PC-9 (cell line): ENCODE results near the gene ADSS1. TPM values are rescaled to one million over a fixed set of nuclear protein-coding genes. Genes with fewer than 3 reads are reported as not detected.

Source experiments
- BruUV-seq: library from RNA; stranded (reverse); fragments of 400-500 nt; replicated peaks from 2 replicates; lab custom pipeline; 2021; lab: Mats Ljungman, UMichigan
- CTCF ChIA-PET: fragments of 300-600 bp; sonication (Branson Sonifier 250); formaldehyde crosslinking; loops from one replicate; lab custom pipeline; 2022; ENCODE audit warnings: antibody characterized with exemption; lab: Charles Lee
- POLR2A ChIA-PET: fragments of 300-600 bp; sonication (Branson Sonifier 250); formaldehyde crosslinking; loops from one replicate; lab custom pipeline; 2022; ENCODE audit warnings: antibody characterized with exemption; ENCODE audit not compliant: unreplicated experiment; lab: Charles Lee
- DNase-seq, 2 experiments: peaks; one replicate each; pipeline versions ENCODE4 v3.0.0 to v3.0.0-alpha.2; 2015 to 2022; ENCODE audit warnings: mixed read lengths in 1 of 2
- H2AFZ ChIP-seq: fragments of 200-600 bp; sonication (generic); 2 replicates; pipeline ENCODE4 v1.8.1; 2017; ENCODE audit warnings: antibody characterized with exemption
- H3F3A ChIP-seq: fragments of 200-600 bp; sonication (generic); 2 replicates; pipeline ENCODE4 v1.8.1; 2017; ENCODE audit warnings: antibody characterized with exemption, mild to moderate bottlenecking, low read depth; ENCODE audit not compliant: insufficient read depth
- H3K27ac ChIP-seq: fragments of 200-600 bp; sonication (generic); 2 replicates; pipeline ENCODE4 v1.6.1; 2016; ENCODE audit warnings: mixed run types
- H3K27me3 ChIP-seq: fragments of 200-600 bp; sonication (generic); 2 replicates; pipeline ENCODE4 v1.6.1; 2016; ENCODE audit warnings: low read depth, mixed run types; ENCODE audit not compliant: insufficient read depth
- H3K36me3 ChIP-seq: fragments of 200-600 bp; sonication (generic); 2 replicates; pipeline ENCODE4 v1.6.1; 2016; ENCODE audit warnings: low read depth, mixed run types
- H3K4me1 ChIP-seq: fragments of 200-600 bp; sonication (generic); replicated peaks from 2 replicates; pipeline ENCODE4 v1.6.1; 2016; ENCODE audit warnings: mixed run types; ENCODE audit not compliant: insufficient read depth
- H3K4me2 ChIP-seq: fragments of 200-600 bp; sonication (generic); 2 replicates; pipeline ENCODE4 v1.6.1; 2017; ENCODE audit warnings: mixed run types
- H3K4me3 ChIP-seq: fragments of 200-600 bp; sonication (generic); 2 replicates; pipeline ENCODE4 v1.6.1; 2016; ENCODE audit warnings: mixed run types
- H3K79me2 ChIP-seq: fragments of 200-600 bp; sonication (generic); 2 replicates; pipeline ENCODE4 v1.6.1; 2017; ENCODE audit warnings: low read depth, mixed run types
- H3K9me2 ChIP-seq: fragments of 200-600 bp; sonication (generic); 2 replicates; pipeline ENCODE4 v1.8.1; 2017; ENCODE audit warnings: mild to moderate bottlenecking; ENCODE audit not compliant: insufficient read depth
- H3K9me3 ChIP-seq: fragments of 200-600 bp; sonication (generic); 2 replicates; pipeline ENCODE4 v1.8.1; 2016; ENCODE audit warnings: low read depth; ENCODE audit not compliant: insufficient read depth
- H4K20me1 ChIP-seq: fragments of 200-600 bp; sonication (generic); 2 replicates; pipeline ENCODE4 v1.8.1; 2017; ENCODE audit not compliant: insufficient read depth
- CTCF ChIP-seq: fragments of 200-600 bp; sonication (generic); conservative IDR thresholded peaks from 2 replicates; pipeline ENCODE4 v1.6.1; 2017; ENCODE audit warnings: mixed run types, antibody characterized with exemption, mild to moderate bottlenecking, moderate library complexity
- EZH2 ChIP-seq: fragments of 200-600 bp; sonication (generic); IDR thresholded peaks from 2 replicates; pipeline ENCODE4 v1.8.0; 2017; ENCODE audit warnings: antibody characterized with exemption, low read depth
- intact Hi-C: fragments of 100-400 bp; cut with micrococcal nuclease; formaldehyde crosslinking; loops from one replicate; pipeline ENCODE4 v1.10.0; 2022; ENCODE audit not compliant: unreplicated experiment
- total RNA-seq: library from RNA; stranded (reverse); gene quantifications from 2 replicates; pipeline ENCODE4 v1.2.3, GENCODE V29; 2021

ADSS1 gene
- total RNA-seq, 1 experiment from 2014 or later = 5.8 TPM

- no peak overlapping the region for H3K4me3 ChIP-seq
These were observed 37.9 kb upstream of the ADSS1 start for GRCh38 chr14:104685998-104686610.

GRCh38 chr14:104686624-104687517 is 37.2 kb upstream of the ADSS1 start:
- CTCF ChIA-PET = no interaction called here

More at GRCh38 chr14:104685998-104686610, 37.9 kb upstream of the ADSS1 start:
- Histone ChIP-seq H4K20me1 (peaks cover 7% of the 10 kb centered on the region; the same call in 1 of the 2 replicates), H3K27ac (no peak overlapping the region), H3K36me3 (no peaks in the 10 kb centered on the region), H3K9me3 (no peaks in the 10 kb centered on the region), H3K4me2 (no peak overlapping the region), H3K79me2 (peaks cover 15% of the 10 kb centered on the region), H3K4me1 (peaks cover 55% of the 10 kb centered on the region), H3K27me3 (no peaks in the 10 kb centered on the region), H2AFZ (no peak overlapping the region), H3F3A (peaks cover 36% of the 10 kb centered on the region), H3K9me2 (no peaks in the 10 kb centered on the region)
- CTCF ChIA-PET = no interaction called here
- intact Hi-C loops = no loop called here
- DNase-seq = no peak
- BruUV-seq = no TSS peak
- TF ChIP-seq EZH2 (no peak), CTCF (no peak)
- POLR2A ChIA-PET = no interaction called here

More at GRCh38 chr14:104686624-104687517, 37.2 kb upstream of the ADSS1 start:
- no peak overlapping the region for H3K4me3 ChIP-seq
- peak overlapping the region; percentile 82 for H3K4me2 ChIP-seq
- peaks cover 23% of the 10 kb centered on the region for H3K79me2 ChIP-seq
- H3F3A ChIP-seq = peaks cover 31% of the 10 kb centered on the region
- no peak for TF ChIP-seq EZH2
- TF ChIP-seq CTCF = no peak
- DNase-seq = no peak
- H2AFZ ChIP-seq = no peak overlapping the region
- peak overlapping the region; percentile 47 for H3K27ac ChIP-seq
- POLR2A ChIA-PET = interaction anchor here (0.5 to 0.7 kb wide), 3 partner anchors 9 to 609 kb away, joined by 3 to 5 read pairs (median 3); no protein-coding TSS in a partner anchor
- no peaks in the 10 kb centered on the region for H3K9me2 ChIP-seq
- no TSS peak for BruUV-seq
- H3K9me3 ChIP-seq = no peaks in the 10 kb centered on the region
- peaks cover 51% of the 10 kb centered on the region for H3K4me1 ChIP-seq
- intact Hi-C loops = no loop called here
- H3K36me3 ChIP-seq = no peaks in the 10 kb centered on the region
- H3K27me3 ChIP-seq = no peaks in the 10 kb centered on the region
- peaks cover 14% of the 10 kb centered on the region for H4K20me1 ChIP-seq
